Measurements from ENCODE around the gene TRIM31.

Gene TRIM31

DNA sequence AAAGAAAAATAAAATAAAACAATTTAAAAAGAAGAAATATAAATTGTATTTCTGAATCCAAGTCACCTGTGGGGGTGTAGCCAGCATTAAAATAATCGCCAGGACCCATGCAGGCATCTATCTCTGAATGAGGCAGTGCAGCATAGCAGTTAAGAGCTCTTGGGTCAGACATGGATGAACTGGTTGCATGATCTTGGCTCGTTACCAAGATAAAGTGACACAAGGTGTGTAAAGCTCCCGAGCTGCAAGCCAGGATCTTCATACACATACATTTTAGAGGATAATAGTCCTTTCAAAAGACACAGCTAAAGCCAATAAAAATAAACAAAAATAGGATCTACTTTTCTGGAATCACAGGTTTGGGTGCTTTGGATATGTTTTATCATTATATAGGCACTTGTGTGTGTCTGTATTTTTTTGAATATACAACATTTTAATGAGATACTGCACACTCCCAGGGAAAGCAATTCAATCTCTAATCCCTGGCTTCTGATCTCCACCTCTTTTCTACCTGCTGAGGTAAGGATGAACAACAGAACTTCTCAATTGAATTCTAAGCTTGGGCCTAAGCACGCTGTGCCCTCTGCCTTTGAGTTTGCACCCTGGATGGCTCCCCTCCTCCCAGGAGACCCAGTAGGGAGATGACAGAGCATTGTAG, 39.3 kb upstream of the TRIM31 start:
- no peaks in the 10 kb centered on the region for H3K27me3 ChIP-seq (ENCODE audit: control insufficient read depth, insufficient read depth, low read length)

DNA sequence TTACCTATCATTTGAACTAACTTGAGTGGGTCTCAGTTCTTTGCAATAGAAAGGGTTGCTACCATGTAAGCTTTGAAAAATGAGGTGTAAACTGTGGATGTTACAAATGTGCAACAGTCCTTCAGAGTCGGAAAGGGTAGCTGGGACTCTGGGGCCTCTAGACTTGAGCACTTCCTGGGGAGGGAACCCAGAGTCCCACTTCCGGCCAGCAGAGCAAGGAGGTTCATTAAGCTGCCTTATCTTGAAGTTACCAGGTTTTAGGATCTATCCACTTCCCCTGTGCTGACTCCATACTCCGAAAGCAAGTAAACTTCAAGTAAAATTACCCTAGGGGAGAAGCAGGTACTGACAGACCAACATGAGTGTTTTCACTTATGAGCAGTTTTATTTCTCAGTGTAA, 38.7 kb upstream of the TRIM31 start:
- no peak overlapping the region for H3K9ac ChIP-seq
- no peaks in the 10 kb centered on the region for H3K36me3 ChIP-seq (ENCODE audit: control insufficient read depth, insufficient read depth, low read length)
- no peak overlapping the region for H3K27ac ChIP-seq
- no peaks in the 10 kb centered on the region for H3K27me3 ChIP-seq (ENCODE audit: control insufficient read depth, insufficient read depth, low read length)
- H3K9me3 ChIP-seq (ENCODE audit: control insufficient read depth, low read length) = no peaks in the 10 kb centered on the region
- no peak overlapping the region for H3K4me3 ChIP-seq (ENCODE audit: low read depth, low read length)
- no peaks in the 10 kb centered on the region for H3K79me2 ChIP-seq
- H3K4me1 ChIP-seq = no peaks in the 10 kb centered on the region
- no peak overlapping the region for H2AFZ ChIP-seq
- TF ChIP-seq, protein P1, sequence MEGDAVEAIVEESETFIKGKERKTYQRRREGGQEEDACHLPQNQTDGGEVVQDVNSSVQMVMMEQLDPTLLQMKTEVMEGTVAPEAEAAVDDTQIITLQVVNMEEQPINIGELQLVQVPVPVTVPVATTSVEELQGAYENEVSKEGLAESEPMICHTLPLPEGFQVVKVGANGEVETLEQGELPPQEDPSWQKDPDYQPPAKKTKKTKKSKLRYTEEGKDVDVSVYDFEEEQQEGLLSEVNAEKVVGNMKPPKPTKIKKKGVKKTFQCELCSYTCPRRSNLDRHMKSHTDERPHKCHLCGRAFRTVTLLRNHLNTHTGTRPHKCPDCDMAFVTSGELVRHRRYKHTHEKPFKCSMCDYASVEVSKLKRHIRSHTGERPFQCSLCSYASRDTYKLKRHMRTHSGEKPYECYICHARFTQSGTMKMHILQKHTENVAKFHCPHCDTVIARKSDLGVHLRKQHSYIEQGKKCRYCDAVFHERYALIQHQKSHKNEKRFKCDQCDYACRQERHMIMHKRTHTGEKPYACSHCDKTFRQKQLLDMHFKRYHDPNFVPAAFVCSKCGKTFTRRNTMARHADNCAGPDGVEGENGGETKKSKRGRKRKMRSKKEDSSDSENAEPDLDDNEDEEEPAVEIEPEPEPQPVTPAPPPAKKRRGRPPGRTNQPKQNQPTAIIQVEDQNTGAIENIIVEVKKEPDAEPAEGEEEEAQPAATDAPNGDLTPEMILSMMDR (IDR thresholded peaks at IDR 0.05) = no peak
- H3K4me2 ChIP-seq (ENCODE audit: low read length) = no peak overlapping the region

More for the DNA sequence above, 39.3 kb upstream of the TRIM31 start:
- TF ChIP-seq, protein P1 (IDR thresholded peaks at IDR 0.05) = no peak
- H3K79me2 ChIP-seq = no peaks in the 10 kb centered on the region
- no peak overlapping the region for H2AFZ ChIP-seq
- no peak overlapping the region for H3K4me3 ChIP-seq (ENCODE audit: low read depth, low read length)
- no peak overlapping the region for H3K9ac ChIP-seq
- no peak overlapping the region for H3K4me2 ChIP-seq (ENCODE audit: low read length)
- no peak overlapping the region for H3K27ac ChIP-seq
- H3K36me3 ChIP-seq (ENCODE audit: control insufficient read depth, insufficient read depth, low read length) = no peaks in the 10 kb centered on the region
- no peaks in the 10 kb centered on the region for H3K4me1 ChIP-seq
- H3K9me3 ChIP-seq (ENCODE audit: control insufficient read depth, low read length) = no peaks in the 10 kb centered on the region

DNA sequence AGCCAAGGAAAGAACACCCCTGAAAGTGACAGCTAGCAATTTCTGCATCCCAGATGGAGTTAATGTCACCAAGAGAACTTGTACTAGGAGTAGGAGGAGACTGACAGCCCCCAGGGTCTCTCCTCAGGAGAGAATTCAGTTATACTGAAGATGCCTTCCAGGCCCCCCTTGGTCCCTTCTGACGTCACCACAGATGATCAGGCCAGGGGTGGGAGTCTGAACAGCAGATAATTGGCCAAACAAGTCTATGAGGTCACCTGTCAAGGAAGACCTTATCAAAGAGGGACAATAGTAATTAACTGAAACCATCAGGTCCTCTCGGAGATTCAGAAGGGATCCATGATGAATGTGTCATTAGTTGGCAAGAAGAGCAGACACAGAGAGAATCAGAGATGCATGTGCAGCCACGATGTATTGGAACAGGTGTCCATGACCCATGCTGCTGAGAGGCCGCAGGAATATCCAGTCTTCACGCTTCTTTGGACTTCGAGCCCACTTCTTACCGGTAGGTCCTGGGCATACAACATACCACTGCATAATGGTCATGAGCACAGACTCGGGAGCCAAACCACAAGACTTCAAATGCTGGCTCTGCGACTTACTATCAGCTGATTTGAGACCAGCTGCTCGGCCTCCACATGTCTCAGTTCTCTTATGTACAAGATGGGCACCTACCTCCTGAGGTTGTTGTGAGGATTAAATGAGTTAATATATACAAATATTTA, 37.9 kb upstream of the TRIM31 start:
- Histone ChIP-seq H3K27me3 (ENCODE audit: control insufficient read depth, insufficient read depth, low read length) (no peaks in the 10 kb centered on the region), H3K4me2 (ENCODE audit: low read length) (no peak overlapping the region), H3K79me2 (no peaks in the 10 kb centered on the region), H3K9me3 (ENCODE audit: control insufficient read depth, low read length) (no peaks in the 10 kb centered on the region), H3K4me1 (no peaks in the 10 kb centered on the region), H3K36me3 (ENCODE audit: control insufficient read depth, insufficient read depth, low read length) (no peaks in the 10 kb centered on the region), H3K9ac (no peak overlapping the region), H3K27ac (no peak overlapping the region), H2AFZ (no peak overlapping the region), H3K4me3 (ENCODE audit: low read depth, low read length) (no peak overlapping the region)
- TF ChIP-seq, protein P1 (IDR thresholded peaks at IDR 0.05) = no peak

DNA sequence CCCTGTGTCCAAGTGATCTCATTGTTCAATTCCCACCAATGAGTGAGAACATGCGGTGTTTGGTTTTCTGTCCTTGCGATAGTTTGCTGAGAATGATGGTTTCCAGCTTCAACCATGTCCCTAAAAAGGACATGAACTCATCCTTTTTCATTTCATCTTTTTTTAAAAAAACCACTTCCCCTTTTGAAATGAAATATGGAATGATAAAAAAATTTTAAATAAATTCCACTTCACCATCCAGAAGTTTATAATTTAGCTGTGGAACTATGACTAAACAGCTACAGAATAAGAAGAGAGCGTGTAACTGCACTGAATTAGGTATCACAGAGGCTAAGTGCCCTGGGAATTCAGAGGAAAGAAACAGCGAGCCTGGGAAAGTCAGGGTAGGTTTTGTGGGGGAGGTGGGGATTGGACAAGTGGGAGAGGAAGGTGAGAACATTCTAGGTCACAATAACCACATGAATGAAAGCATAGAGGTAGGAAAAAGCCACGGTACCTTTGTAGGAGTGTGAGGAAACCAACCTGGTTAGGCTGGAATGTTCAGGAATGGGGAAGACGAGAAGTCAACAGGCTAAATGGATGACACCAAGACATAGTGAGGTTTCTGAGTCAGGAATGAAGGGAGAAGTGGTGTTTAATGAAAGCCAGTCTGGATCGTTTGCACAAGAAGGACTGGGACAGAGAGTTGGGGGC, 37.1 kb upstream of the TRIM31 start:
- Histone ChIP-seq H3K4me1 (no peaks in the 10 kb centered on the region), H3K79me2 (no peaks in the 10 kb centered on the region), H3K36me3 (ENCODE audit: control insufficient read depth, insufficient read depth, low read length) (no peaks in the 10 kb centered on the region), H3K27me3 (ENCODE audit: control insufficient read depth, insufficient read depth, low read length) (no peaks in the 10 kb centered on the region), H3K9me3 (ENCODE audit: control insufficient read depth, low read length) (no peaks in the 10 kb centered on the region), H3K9ac (no peak overlapping the region), H3K27ac (no peak overlapping the region), H3K4me3 (ENCODE audit: low read depth, low read length) (no peak overlapping the region), H3K4me2 (ENCODE audit: low read length) (no peak overlapping the region), H2AFZ (no peak overlapping the region)
- TF ChIP-seq, protein P1 (IDR thresholded peaks at IDR 0.05) = no peak
